Neural progenitor cell (in vitro differentiated cells): ENCODE data around the gene NR1H3. TPM values are rescaled to one million over a fixed set of nuclear protein-coding genes. Genes with fewer than 3 reads are reported as not detected.

Experiments
- DNase-seq: peaks from one replicate; pipeline ENCODE4 v3.0.0-alpha.2; 2016; ENCODE audit warnings: low spot score
- H2AFZ ChIP-seq: fragments of 200-600 bp; sonication (generic); replicated peaks from 2 replicates; pipeline ENCODE4 v1.6.1; 2016; ENCODE audit warnings: antibody characterized with exemption
- H3F3A ChIP-seq: fragments of 200-600 bp; sonication (generic); 2 replicates; pipeline ENCODE4 v1.6.1; 2016; ENCODE audit warnings: antibody characterized with exemption, low read depth
- H3K27ac ChIP-seq: fragments of 200-600 bp; sonication (generic); 2 replicates; pipeline ENCODE4 v1.5.1; 2016; ENCODE audit warnings: mild to moderate bottlenecking
- H3K27me3 ChIP-seq: fragments of 200-600 bp; sonication (generic); 2 replicates; pipeline ENCODE4 v1.6.1; 2016; ENCODE audit warnings: mild to moderate bottlenecking, moderate library complexity
- H3K36me3 ChIP-seq: fragments of 200-600 bp; sonication (generic); 2 replicates; pipeline ENCODE4 v1.5.1; 2016
- H3K4me1 ChIP-seq: fragments of 200-600 bp; sonication (generic); 2 replicates; pipeline ENCODE4 v1.6.1; 2016; ENCODE audit warnings: mixed run types
- H3K4me2 ChIP-seq: fragments of 200-600 bp; sonication (generic); 2 replicates; pipeline ENCODE4 v1.6.1; 2016
- H3K4me3 ChIP-seq: fragments of 200-600 bp; sonication (generic); 2 replicates; pipeline ENCODE4 v1.5.1; 2016
- H3K79me2 ChIP-seq: fragments of 200-600 bp; sonication (generic); 2 replicates; pipeline ENCODE4 v1.6.1; 2016; ENCODE audit warnings: low read depth
- H3K9ac ChIP-seq: fragments of 200-600 bp; sonication (generic); 2 replicates; pipeline ENCODE4 v1.6.1; 2016
- H3K9me3 ChIP-seq: fragments of 200-600 bp; sonication (generic); 2 replicates; pipeline ENCODE4 v1.5.1; 2016; ENCODE audit warnings: low read depth
- H4K20me1 ChIP-seq: fragments of 200-600 bp; sonication (generic); 2 replicates; pipeline ENCODE4 v1.6.1; 2016; ENCODE audit warnings: low read depth
- H3K27ac Mint-ChIP-seq: 3 replicates; pipeline ENCODE4 v1.8.0; 2021; ENCODE audit warnings: mixed read lengths
- H3K27me3 Mint-ChIP-seq: 2 replicates; pipeline ENCODE4 v1.8.0; 2022; ENCODE audit warnings: low read depth, mild to moderate bottlenecking, inconsistent platforms, moderate library complexity, mixed read lengths; ENCODE audit not compliant: insufficient read depth
- H3K36me3 Mint-ChIP-seq: 3 replicates; pipeline ENCODE4 v1.8.0; 2021; ENCODE audit warnings: mixed read lengths
- H3K4me1 Mint-ChIP-seq: 3 replicates; pipeline ENCODE4 v1.8.0; 2021; ENCODE audit warnings: mixed read lengths
- H3K4me3 Mint-ChIP-seq: 3 replicates; pipeline ENCODE4 v1.8.0; 2021; ENCODE audit warnings: mild to moderate bottlenecking, moderate library complexity, mixed read lengths
- H3K9me3 Mint-ChIP-seq: 3 replicates; pipeline ENCODE4 v1.8.0; 2020; ENCODE audit warnings: mixed read lengths
- CTCF ChIP-seq: fragments of 200-600 bp; sonication (generic); IDR thresholded peaks from 2 replicates; pipeline ENCODE4 v1.5.1; 2017; ENCODE audit warnings: antibody characterized with exemption, mild to moderate bottlenecking
- EZH2 ChIP-seq: fragments of 200-600 bp; sonication (generic); IDR thresholded peaks from 2 replicates; pipeline ENCODE4 v1.6.1; 2017; ENCODE audit warnings: antibody characterized with exemption, mild to moderate bottlenecking, moderate library complexity
- EZH2phosphoT487 ChIP-seq: fragments of 200-600 bp; sonication (generic); IDR thresholded peaks from 2 replicates; pipeline ENCODE4 v1.6.1; 2017; ENCODE audit warnings: antibody characterized with exemption
- total RNA-seq: library from RNA; depleted of rRNA; stranded (reverse); fragments of >200 nt; gene quantifications from 2 replicates; pipeline ENCODE4 v1.2.3, GENCODE V29; 2015; ENCODE audit warnings: low replicate concordance

The NR1H3 gene
- total RNA-seq, 1 donor from 2014 or later, result 7.5 TPM

GRCh38 chr11:47282462-47282861 is 24.7 kb downstream of the NR1H3 start:
- H3K27me3 ChIP-seq, result no peaks in the 10 kb centered on the region
- no peaks in the 10 kb centered on the region for H3K79me2 ChIP-seq
- DNase-seq, result no peak
- H3K27me3 Mint-ChIP-seq, result no peaks in the 10 kb centered on the region
- H2AFZ ChIP-seq, result no peak overlapping the region
- H3K27ac Mint-ChIP-seq, result no peak overlapping the region
- H3K9me3 ChIP-seq, result no peaks in the 10 kb centered on the region
- no peak overlapping the region for H3K4me2 ChIP-seq
- no peak overlapping the region for H3K9ac ChIP-seq
- H3K4me1 ChIP-seq, result no peaks in the 10 kb centered on the region
- H3K36me3 Mint-ChIP-seq, result peaks cover 41% of the 10 kb centered on the region
- no peak overlapping the region for H3K4me3 ChIP-seq
- H3K9me3 Mint-ChIP-seq, result no peaks in the 10 kb centered on the region
- H3K27ac ChIP-seq, result no peak overlapping the region
- no peak overlapping the region for H3K4me3 Mint-ChIP-seq
- H4K20me1 ChIP-seq, result no peaks in the 10 kb centered on the region
- no peaks in the 10 kb centered on the region for H3K4me1 Mint-ChIP-seq
- no peaks in the 10 kb centered on the region for H3F3A ChIP-seq
- H3K36me3 ChIP-seq, result no peaks in the 10 kb centered on the region
- TF ChIP-seq EZH2phosphoT487 (no peak), EZH2 (no peak), CTCF (no peak)

DNA sequence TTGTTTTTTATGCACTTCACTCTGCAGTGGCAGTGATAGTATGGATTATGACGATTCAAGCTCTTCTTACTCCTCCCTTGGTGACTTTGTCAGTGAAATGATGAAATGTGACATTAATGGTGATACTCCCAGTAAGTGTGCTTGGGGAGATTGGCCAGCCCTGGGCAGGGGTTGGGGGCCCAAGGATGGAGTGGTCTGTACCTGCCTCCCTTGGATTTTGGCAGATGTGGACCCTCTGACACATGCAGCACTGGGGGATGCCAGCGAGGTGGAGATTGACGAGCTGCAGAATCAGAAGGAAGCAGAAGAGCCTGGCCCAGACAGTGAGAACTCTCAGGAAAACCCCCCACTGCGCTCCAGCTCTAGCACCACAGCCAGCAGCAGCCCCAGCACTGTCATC is 26.4 kb downstream of the NR1H3 start:
- Mint-ChIP-seq H3K4me3 (no peak overlapping the region), H3K4me1 (no peaks in the 10 kb centered on the region), H3K9me3 (no peaks in the 10 kb centered on the region), H3K27ac (no peak overlapping the region), H3K27me3 (no peaks in the 10 kb centered on the region), H3K36me3 (peaks cover 33% of the 10 kb centered on the region)
- DNase-seq, result no peak
- H3K79me2 ChIP-seq, result no peaks in the 10 kb centered on the region
- H3K36me3 ChIP-seq, result no peaks in the 10 kb centered on the region
- no peaks in the 10 kb centered on the region for H3K9me3 ChIP-seq
- H3K4me1 ChIP-seq, result no peaks in the 10 kb centered on the region
- H3F3A ChIP-seq, result no peaks in the 10 kb centered on the region
- no peaks in the 10 kb centered on the region for H3K27me3 ChIP-seq
- H2AFZ ChIP-seq, result no peak overlapping the region
- no peak overlapping the region for H3K4me3 ChIP-seq
- no peak overlapping the region for H3K4me2 ChIP-seq
- no peak overlapping the region for H3K27ac ChIP-seq
- TF ChIP-seq EZH2 (no peak), EZH2phosphoT487 (no peak), CTCF (no peak)
- no peak overlapping the region for H3K9ac ChIP-seq
- H4K20me1 ChIP-seq, result no peaks in the 10 kb centered on the region

GRCh38 chr11:47285969-47286770 is 28.4 kb downstream of the NR1H3 start:
- H3F3A ChIP-seq, result no peaks in the 10 kb centered on the region
- no peak overlapping the region for H3K9ac ChIP-seq
- DNase-seq, result no peak
- no peak overlapping the region for H3K4me2 ChIP-seq
- no peaks in the 10 kb centered on the region for H4K20me1 ChIP-seq
- no peaks in the 10 kb centered on the region for H3K4me1 ChIP-seq
- H3K4me3 Mint-ChIP-seq, result no peak overlapping the region
- no peaks in the 10 kb centered on the region for H3K4me1 Mint-ChIP-seq
- H3K27me3 ChIP-seq, result no peaks in the 10 kb centered on the region
- no peak overlapping the region for H3K27ac Mint-ChIP-seq
- H3K4me3 ChIP-seq, result no peak overlapping the region
- peaks cover 43% of the 10 kb centered on the region for H3K36me3 Mint-ChIP-seq
- H3K79me2 ChIP-seq, result no peaks in the 10 kb centered on the region
- H3K27ac ChIP-seq, result no peak overlapping the region
- TF ChIP-seq EZH2 (no peak), CTCF (no peak), EZH2phosphoT487 (no peak)
- no peak overlapping the region for H2AFZ ChIP-seq
- no peaks in the 10 kb centered on the region for H3K9me3 ChIP-seq
- H3K27me3 Mint-ChIP-seq, result peaks cover 2% of the 10 kb centered on the region
- no peaks in the 10 kb centered on the region for H3K9me3 Mint-ChIP-seq
- H3K36me3 ChIP-seq, result no peaks in the 10 kb centered on the region
